HG03025 (cell line): Measurements from ENCODE around the gene BNIPL.
A peak's percentile ranks its signal among the peaks of the same experiment; 100 is the strongest.

Experiments
- ATAC-seq: cut with Tn5 transposase; IDR thresholded peaks from one replicate; pipeline ENCODE4 v1.9.1; 2021; ENCODE audit warnings: mild to moderate bottlenecking, moderate library complexity; ENCODE audit not compliant: unreplicated experiment, low FRiP score

Gene BNIPL

GRCh38 chr1:151055581-151055980 lies 19.2 kb downstream of the BNIPL start:
- ATAC-seq, result no peak

- ATAC-seq, result no peak
These were observed 19.8 kb downstream of the BNIPL start for GRCh38 chr1:151056149-151056548.

- ATAC-seq, result no peak
These were observed 22.3 kb downstream of the BNIPL start for GRCh38 chr1:151058692-151059091.

GRCh38 chr1:151059109-151060006 lies 23.0 kb downstream of the BNIPL start, which contains the start of gene CDC42SE1:
Gene CDC42SE1 (minus strand): TSS chr1:151059622. CDS start chr1:151055730, 3,892 bp downstream.
- peak; percentile 70 for ATAC-seq

GRCh38 chr1:151060007-151060656 lies 23.7 kb downstream of the BNIPL start, which contains the start of gene MLLT11:
Gene MLLT11 (plus strand): TSS chr1:151060397. CDS start chr1:151067225, 6,828 bp downstream.
- no peak for ATAC-seq

- ATAC-seq, result no peak
These were observed 24.5 kb downstream of the BNIPL start for GRCh38 chr1:151060657-151061421.

- no peak for ATAC-seq
These were observed 25.3 kb downstream of the BNIPL start for GRCh38 chr1:151061704-151062103.

GRCh38 chr1:151062741-151063371 lies 26.5 kb downstream of the BNIPL start:
- ATAC-seq, result no peak

- no peak for ATAC-seq
These were observed 28.8 kb downstream of the BNIPL start for GRCh38 chr1:151065089-151065645.

GRCh38 chr1:151067185-151067584 lies 30.8 kb downstream of the BNIPL start:
- no peak for ATAC-seq

GRCh38 chr1:151069103-151069486 lies 32.7 kb downstream of the BNIPL start:
- no peak for ATAC-seq

- peak; percentile 72 for ATAC-seq
These were observed 34.3 kb downstream of the BNIPL start, which contains the start of gene GABPB2 for GRCh38 chr1:151070474-151071276. Gene GABPB2 (plus strand): TSS chr1:151070761. CDS start chr1:151088190, 17,429 bp downstream.

- ATAC-seq, result no peak
These were observed 35.8 kb downstream of the BNIPL start for GRCh38 chr1:151072224-151072623.

GRCh38 chr1:151085953-151086559 lies 49.7 kb downstream of the BNIPL start:
- no peak for ATAC-seq
